WTC11 (cell line): ENCODE measurements around the gene CHD9. TPM values are rescaled to one million over a fixed set of nuclear protein-coding genes. Genes with fewer than 3 reads are reported as not detected.
"Not testable (repeated sequence)": the region's sequence is repeated elsewhere in the genome, so short reads cannot be mapped to it uniquely, and the experiment has no call there.

ENCODE experiments used
- ATAC-seq: fragments of 200-7000 bp; cut with Tn5 transposase; 2 replicates; pipeline ENCODE4 v1.10.0; 2021; ENCODE audit warnings: mild to moderate bottlenecking, moderate library complexity
- CTCF ChIA-PET: fragments of 300-600 bp; sonication (Branson Sonifier 250); formaldehyde crosslinking; loops from one replicate; lab custom pipeline; 2021; ENCODE audit warnings: antibody characterized with exemption; lab: Charles Lee
- POLR2A ChIA-PET: fragments of 350-600 bp; sonication (Branson Sonifier 250); formaldehyde crosslinking; loops from one replicate; lab custom pipeline; 2021; ENCODE audit warnings: antibody characterized with exemption; lab: Charles Lee
- DNase-seq: peaks from one replicate; pipeline ENCODE4 v3.0.0; 2021; ENCODE audit warnings: low spot score
- H3K27ac Mint-ChIP-seq: 2 replicates; pipeline ENCODE4 v1.8.0; 2021; ENCODE audit warnings: mixed read lengths
- H3K27me3 Mint-ChIP-seq: 2 replicates; pipeline ENCODE4 v1.8.0; 2021; ENCODE audit warnings: low read depth, mild to moderate bottlenecking, moderate library complexity, mixed read lengths
- H3K36me3 Mint-ChIP-seq: 2 replicates; pipeline ENCODE4 v1.8.0; 2021; ENCODE audit warnings: mixed read lengths
- H3K4me1 Mint-ChIP-seq: 2 replicates; pipeline ENCODE4 v1.8.0; 2022; ENCODE audit warnings: mixed read lengths
- H3K4me3 Mint-ChIP-seq: 2 replicates; pipeline ENCODE4 v1.8.0; 2021; ENCODE audit warnings: mild to moderate bottlenecking, moderate library complexity, mixed read lengths
- H3K9me3 Mint-ChIP-seq: 2 replicates; pipeline ENCODE4 v1.8.0; 2021; ENCODE audit warnings: mixed read lengths
- E2F1 ChIP-seq: sonication (generic); formaldehyde crosslinking; IDR thresholded peaks from 2 replicates; pipeline ENCODE4 v1.8.0; 2022; ENCODE audit warnings: mild to moderate bottlenecking, missing genetic modification reagents
- E2F5 ChIP-seq: sonication (generic); formaldehyde crosslinking; IDR thresholded peaks from 2 replicates; pipeline ENCODE4 v1.8.1; 2022; ENCODE audit warnings: mild to moderate bottlenecking, moderate library complexity, missing genetic modification reagents
- EMX1 ChIP-seq: fragments of 250-450 bp; sonication (Bioruptor Pico); IDR thresholded peaks from 2 replicates; pipeline ENCODE4 v1.8.0; 2021; ENCODE audit warnings: mild to moderate bottlenecking
- ERG ChIP-seq: fragments of 250-450 bp; sonication (Bioruptor Pico); IDR thresholded peaks from 2 replicates; pipeline ENCODE4 v1.8.0; 2021; ENCODE audit warnings: mild to moderate bottlenecking
- FOXK1 ChIP-seq: sonication (generic); formaldehyde crosslinking; IDR thresholded peaks from 2 replicates; pipeline ENCODE4 v1.8.0; 2022; ENCODE audit warnings: mild to moderate bottlenecking, moderate library complexity, missing genetic modification reagents
- FOXP4 ChIP-seq: sonication (generic); formaldehyde crosslinking; IDR thresholded peaks from 2 replicates; pipeline ENCODE4 v1.8.0; 2022; ENCODE audit warnings: mild to moderate bottlenecking, missing genetic modification reagents
- KAT7 ChIP-seq: sonication (generic); formaldehyde crosslinking; IDR thresholded peaks from 2 replicates; pipeline ENCODE4 v1.8.1; 2023; ENCODE audit warnings: missing genetic modification reagents, mild to moderate bottlenecking, borderline replicate concordance
- NR2C2 ChIP-seq: sonication (generic); formaldehyde crosslinking; IDR thresholded peaks from 2 replicates; pipeline ENCODE4 v1.8.0; 2022; ENCODE audit warnings: mild to moderate bottlenecking, missing genetic modification reagents
- PREB ChIP-seq: sonication (generic); formaldehyde crosslinking; IDR thresholded peaks from 2 replicates; pipeline ENCODE4 v1.8.1; 2022; ENCODE audit warnings: mild to moderate bottlenecking, missing genetic modification reagents, moderate library complexity, borderline replicate concordance
- RORB ChIP-seq: fragments of 250-450 bp; sonication (Bioruptor Pico); IDR thresholded peaks from 2 replicates; pipeline ENCODE4 v1.9.0; 2021; ENCODE audit warnings: mild to moderate bottlenecking
- SMAD4 ChIP-seq: sonication (generic); formaldehyde crosslinking; IDR thresholded peaks from 2 replicates; pipeline ENCODE4 v1.8.0; 2022; ENCODE audit warnings: mild to moderate bottlenecking, missing genetic modification reagents
- STAT6 ChIP-seq: sonication (generic); formaldehyde crosslinking; conservative IDR thresholded peaks from 2 replicates; pipeline ENCODE4 v1.8.1; 2023; ENCODE audit warnings: mild to moderate bottlenecking, low read depth, missing genetic modification reagents, moderate library complexity
- TCF7 ChIP-seq: sonication (generic); formaldehyde crosslinking; IDR thresholded peaks from 2 replicates; pipeline ENCODE4 v1.8.0; 2022; ENCODE audit warnings: mild to moderate bottlenecking, low read depth, missing genetic modification reagents, moderate library complexity
- ZNF317 ChIP-seq: sonication (generic); formaldehyde crosslinking; IDR thresholded peaks from 2 replicates; pipeline ENCODE4 v1.8.1; 2023; ENCODE audit warnings: low read depth, mild to moderate bottlenecking, moderate library complexity, missing genetic modification reagents, borderline replicate concordance
- total RNA-seq: library from RNA; stranded (reverse); gene quantifications from 3 replicates; pipeline ENCODE4 v1.2.3, GENCODE V29; 2021

Gene CHD9
- total RNA-seq, 1 experiment from 2014 or later, result 31.3 TPM

- POLR2A ChIA-PET, H3K9me3 Mint-ChIP-seq, ATAC-seq, CTCF ChIA-PET, H3K4me1 Mint-ChIP-seq, H3K4me3 Mint-ChIP-seq, H3K36me3 Mint-ChIP-seq, H3K27ac Mint-ChIP-seq, H3K27me3 Mint-ChIP-seq, DNase-seq: not testable (repeated sequence)
These were observed 276.2 kb downstream of the CHD9 start for GRCh38 chr16:53330991-53331390.

GRCh38 chr16:53334581-53334980 lies 279.8 kb downstream of the CHD9 start:
- Mint-ChIP-seq H3K27ac (no peak overlapping the region), H3K27me3 (no peaks in the 10 kb centered on the region), H3K4me3 (no peak overlapping the region), H3K36me3 (peaks cover 5% of the 10 kb centered on the region; the same call in 1 of the 2 replicates), H3K4me1 (no peaks in the 10 kb centered on the region), H3K9me3 (peaks cover 6% of the 10 kb centered on the region)
- ChIA-PET CTCF (no interaction called here), POLR2A (interaction anchor here (0.6 kb wide), 1 partner anchor 9 kb away, joined by 5 read pairs; no protein-coding TSS in a partner anchor)
- DNase-seq (no peak), ATAC-seq (no peak)
- TF ChIP-seq PREB (CRISPR knock-in tag), result no peak
- TF ChIP-seq E2F5, result no peak
- TF ChIP-seq ZNF317 (CRISPR knock-in tag), result no peak
- TF ChIP-seq ERG (CRISPR knock-in tag), result no peak
- TF ChIP-seq FOXP4 (CRISPR knock-in tag), result no peak
- TF ChIP-seq KAT7, result no peak
- TF ChIP-seq EMX1 (CRISPR knock-in tag), result no peak

GRCh38 chr16:53337294-53337693 lies 282.5 kb downstream of the CHD9 start:
- Mint-ChIP-seq H3K27me3 (no peaks in the 10 kb centered on the region), H3K4me3 (no peak overlapping the region), H3K4me1 (peaks cover 1% of the 10 kb centered on the region), H3K27ac (no peak overlapping the region), H3K36me3 (no peaks in the 10 kb centered on the region), H3K9me3 (no peaks in the 10 kb centered on the region)
- no peak for DNase-seq
- ChIA-PET CTCF (no interaction called here), POLR2A (no interaction called here)
- ATAC-seq, result no peak
- no peak for TF ChIP-seq NR2C2 (CRISPR knock-in tag)
- no peak for TF ChIP-seq RORB (CRISPR knock-in tag)
- TF ChIP-seq, all 79 proteins: peak for 0

GRCh38 chr16:53341792-53342191 lies 287.0 kb downstream of the CHD9 start:
- Mint-ChIP-seq H3K27ac (no peak overlapping the region), H3K36me3 (no peaks in the 10 kb centered on the region), H3K4me1 (peaks cover 6% of the 10 kb centered on the region), H3K27me3 (no peaks in the 10 kb centered on the region), H3K9me3 (peaks cover 14% of the 10 kb centered on the region), H3K4me3 (no peak overlapping the region)
- TF ChIP-seq FOXK1 (CRISPR knock-in tag) (no peak), KAT7 (no peak), TCF7 (CRISPR knock-in tag) (no peak), STAT6 (CRISPR knock-in tag) (no peak), E2F1 (CRISPR knock-in tag) (no peak), FOXP4 (CRISPR knock-in tag) (no peak), SMAD4 (CRISPR knock-in tag) (no peak)
- DNase-seq (no peak), ATAC-seq (no peak)
- CTCF ChIA-PET, result no interaction called here
- POLR2A ChIA-PET, result no interaction called here
